ENCODE data around the gene INPP5J. TPM values are rescaled to one million over a fixed set of nuclear protein-coding genes. Genes with fewer than 3 reads are reported as not detected.
A peak's percentile ranks its signal among the peaks of the same experiment; 100 is the strongest.
"Not testable (repeated sequence)": the region's sequence is repeated elsewhere in the genome, so short reads cannot be mapped to it uniquely, and the experiment has no call there.

The INPP5J gene
- polyA plus RNA-seq, 3 donors, result 3.6 to 5.4 (median 4.1) TPM

GRCh38 chr22:31098632-31099110, 24.1 kb upstream of the INPP5J start:
- no peak for DNase-seq (ENCODE audit: extremely low read depth in 1 of 11, low read depth in 9 of 11, low spot score in 4 of 11)

- no peak for DNase-seq (ENCODE audit: extremely low read depth in 1 of 11, low read depth in 9 of 11, low spot score in 4 of 11)
Measured at GRCh38 chr22:31099386-31099785, 23.4 kb upstream of the INPP5J start.

GRCh38 chr22:31099841-31100761, 22.7 kb upstream of the INPP5J start:
- DNase-seq (ENCODE audit: extremely low read depth in 1 of 11, low read depth in 9 of 11, low spot score in 4 of 11), result no peak

- no peak for DNase-seq (ENCODE audit: extremely low read depth in 1 of 11, low read depth in 9 of 11, low spot score in 4 of 11)
Measured at GRCh38 chr22:31100762-31101525, 21.8 kb upstream of the INPP5J start.

GRCh38 chr22:31102441-31103081, 20.2 kb upstream of the INPP5J start:
- DNase-seq (ENCODE audit: extremely low read depth in 1 of 11, low read depth in 9 of 11, low spot score in 4 of 11), result no peak

GRCh38 chr22:31103111-31103510, 19.7 kb upstream of the INPP5J start:
- DNase-seq (ENCODE audit: extremely low read depth in 1 of 11, low read depth in 9 of 11, low spot score in 4 of 11), result no peak

- DNase-seq (ENCODE audit: extremely low read depth in 1 of 11, low read depth in 9 of 11, low spot score in 4 of 11), result no peak
Measured at GRCh38 chr22:31103899-31104694, 18.7 kb upstream of the INPP5J start.

GRCh38 chr22:31104869-31105268, 17.9 kb upstream of the INPP5J start:
- no peak for DNase-seq (ENCODE audit: extremely low read depth in 1 of 11, low read depth in 9 of 11, low spot score in 4 of 11)

- no peak for DNase-seq (ENCODE audit: extremely low read depth in 1 of 11, low read depth in 9 of 11, low spot score in 4 of 11)
Measured at GRCh38 chr22:31105282-31105929, 17.4 kb upstream of the INPP5J start.

- no peak for DNase-seq (ENCODE audit: extremely low read depth in 1 of 11, low read depth in 9 of 11, low spot score in 4 of 11)
Measured at GRCh38 chr22:31106001-31106571, 16.7 kb upstream of the INPP5J start.

GRCh38 chr22:31106731-31107177, 16.0 kb upstream of the INPP5J start:
- no peak for DNase-seq (ENCODE audit: extremely low read depth in 1 of 11, low read depth in 9 of 11, low spot score in 4 of 11)

GRCh38 chr22:31107178-31107893, 15.4 kb upstream of the INPP5J start, which contains the start of gene SELENOM:
Gene SELENOM, minus strand, starts transcription at chr22:31107568. Its CDS starts 63 bp downstream, at chr22:31107505.
- peak; percentile 79 to 95 (median 92) for DNase-seq (ENCODE audit: extremely low read depth in 1 of 11, low read depth in 9 of 11, low spot score in 4 of 11)

GRCh38 chr22:31107894-31108218, 14.9 kb upstream of the INPP5J start:
- DNase-seq (ENCODE audit: extremely low read depth in 1 of 11, low read depth in 9 of 11, low spot score in 4 of 11), result no peak

- DNase-seq (ENCODE audit: extremely low read depth in 1 of 11, low read depth in 9 of 11, low spot score in 4 of 11), result not testable (repeated sequence)
Measured at GRCh38 chr22:31112547-31113091, 10.1 kb upstream of the INPP5J start.

- no peak for DNase-seq (ENCODE audit: extremely low read depth in 1 of 11, low read depth in 9 of 11, low spot score in 4 of 11)
Measured at GRCh38 chr22:31118046-31118820, 4.5 kb upstream of the INPP5J start.

- DNase-seq (ENCODE audit: extremely low read depth in 1 of 11, low read depth in 9 of 11, low spot score in 4 of 11), result no peak
Measured at GRCh38 chr22:31119026-31119717, 3.6 kb upstream of the INPP5J start.

All from renal cortex interstitium (tissue), 11 donors.